ENCODE measurements around the gene ABHD11.

Gene ABHD11

GRCh38 chr7:73705551-73705920, 33.1 kb downstream of the ABHD11 start:
- Histone ChIP-seq H3K79me2 (ENCODE audit: insufficient read depth, low read depth) (no peaks in the 10 kb centered on the region), H4K20me1 (ENCODE audit: insufficient read depth) (no peaks in the 10 kb centered on the region), H3K4me3 (IDR thresholded peaks at IDR 0.05; ENCODE audit: insufficient read depth, low read depth, low read length) (no peak overlapping the region), H3K27ac (no peak overlapping the region), H3K36me3 (ENCODE audit: insufficient read depth) (no peaks in the 10 kb centered on the region), H3K27me3 (ENCODE audit: insufficient read depth, low read depth) (no peaks in the 10 kb centered on the region), H3K9ac (no peak overlapping the region), H3K4me2 (no peak overlapping the region), H2AFZ (ENCODE audit: low read depth) (no peak overlapping the region), H3K4me1 (ENCODE audit: low read depth, poor library complexity, severe bottlenecking) (no peaks in the 10 kb centered on the region)
- no peak for TF ChIP-seq CTCF (conservative IDR thresholded peaks at IDR 0.05; ENCODE audit: low read depth, low read length)

- Histone ChIP-seq H3K36me3 (ENCODE audit: insufficient read depth) (no peaks in the 10 kb centered on the region), H3K4me1 (ENCODE audit: low read depth, poor library complexity, severe bottlenecking) (no peaks in the 10 kb centered on the region), H3K27ac (no peak overlapping the region), H3K4me3 (IDR thresholded peaks at IDR 0.05; ENCODE audit: insufficient read depth, low read depth, low read length) (no peak overlapping the region), H3K9ac (no peak overlapping the region), H3K4me2 (no peak overlapping the region), H2AFZ (ENCODE audit: low read depth) (no peak overlapping the region), H3K27me3 (ENCODE audit: insufficient read depth, low read depth) (no peaks in the 10 kb centered on the region), H4K20me1 (ENCODE audit: insufficient read depth) (no peaks in the 10 kb centered on the region), H3K79me2 (ENCODE audit: insufficient read depth, low read depth) (no peaks in the 10 kb centered on the region)
- no peak for TF ChIP-seq CTCF (conservative IDR thresholded peaks at IDR 0.05; ENCODE audit: low read depth, low read length)
Observed at GRCh38 chr7:73704640-73705550, 33.7 kb downstream of the ABHD11 start.

GRCh38 chr7:73703757-73704639, 34.6 kb downstream of the ABHD11 start:
- TF ChIP-seq CTCF (conservative IDR thresholded peaks at IDR 0.05; ENCODE audit: low read depth, low read length), result no peak
- Histone ChIP-seq H3K4me3 (IDR thresholded peaks at IDR 0.05; ENCODE audit: insufficient read depth, low read depth, low read length) (no peak overlapping the region), H3K27me3 (ENCODE audit: insufficient read depth, low read depth) (no peaks in the 10 kb centered on the region), H3K4me1 (ENCODE audit: low read depth, poor library complexity, severe bottlenecking) (no peaks in the 10 kb centered on the region), H3K27ac (no peak overlapping the region), H2AFZ (ENCODE audit: low read depth) (no peak overlapping the region), H3K36me3 (ENCODE audit: insufficient read depth) (no peaks in the 10 kb centered on the region), H4K20me1 (ENCODE audit: insufficient read depth) (no peaks in the 10 kb centered on the region), H3K4me2 (no peak overlapping the region), H3K9ac (no peak overlapping the region), H3K79me2 (ENCODE audit: insufficient read depth, low read depth) (no peaks in the 10 kb centered on the region)

- no peak overlapping the region for H3K27ac ChIP-seq
- H2AFZ ChIP-seq (ENCODE audit: low read depth), result no peak overlapping the region
- H3K4me1 ChIP-seq (ENCODE audit: low read depth, poor library complexity, severe bottlenecking), result no peaks in the 10 kb centered on the region
- H3K4me3 ChIP-seq (IDR thresholded peaks at IDR 0.05; ENCODE audit: insufficient read depth, low read depth, low read length), result no peak overlapping the region
- no peak for TF ChIP-seq CTCF (conservative IDR thresholded peaks at IDR 0.05; ENCODE audit: low read depth, low read length)
- H4K20me1 ChIP-seq (ENCODE audit: insufficient read depth), result no peaks in the 10 kb centered on the region
- no peak overlapping the region for H3K9ac ChIP-seq
- no peaks in the 10 kb centered on the region for H3K36me3 ChIP-seq (ENCODE audit: insufficient read depth)
- H3K79me2 ChIP-seq (ENCODE audit: insufficient read depth, low read depth), result no peaks in the 10 kb centered on the region
- H3K27me3 ChIP-seq (ENCODE audit: insufficient read depth, low read depth), result no peaks in the 10 kb centered on the region
- H3K4me2 ChIP-seq, result no peak overlapping the region
Observed at GRCh38 chr7:73703225-73703624, 35.4 kb downstream of the ABHD11 start.

Measured in KMS-11 (cell line).